Measurements from ENCODE around the gene CMPK1.

CMPK1 gene

GRCh38 chr1:47416319-47417169 lies 83.0 kb downstream of the CMPK1 start:
- H3K27ac Mint-ChIP-seq: no peak overlapping the region
- no peak for TF ChIP-seq CTCF (IDR thresholded peaks at IDR 0.05; ENCODE audit: unreplicated experiment in 3 of 3)

GRCh38 chr1:47417170-47418044 lies 83.8 kb downstream of the CMPK1 start:
- Mint-ChIP-seq H3K36me3 (ENCODE audit: low read depth) (peaks cover 5% of the 10 kb centered on the region), H3K27ac (no peak overlapping the region), H3K27me3 (ENCODE audit: low read depth) (peaks cover 83% of the 10 kb centered on the region), H3K4me3 (peak overlapping the region; percentile 54 to 73 (median 62)), H3K9me3 (no peaks in the 10 kb centered on the region), H3K4me1 (no peaks in the 10 kb centered on the region)
- TF ChIP-seq CTCF (IDR thresholded peaks at IDR 0.05; ENCODE audit: unreplicated experiment in 3 of 3): no peak

More at GRCh38 chr1:47416319-47417169, 83.0 kb downstream of the CMPK1 start:
- Mint-ChIP-seq H3K36me3 (ENCODE audit: low read depth) (peaks cover 5% of the 10 kb centered on the region), H3K4me1 (no peaks in the 10 kb centered on the region), H3K27me3 (ENCODE audit: low read depth) (peaks cover 77% of the 10 kb centered on the region), H3K4me3 (peak overlapping the region; percentile 76 to 81 (median 76)), H3K9me3 (no peaks in the 10 kb centered on the region)

GRCh38 chr1:47418122-47418521 lies 84.5 kb downstream of the CMPK1 start:
- Mint-ChIP-seq H3K27me3 (ENCODE audit: low read depth) (peaks cover 85% of the 10 kb centered on the region), H3K9me3 (no peaks in the 10 kb centered on the region), H3K4me1 (no peaks in the 10 kb centered on the region), H3K27ac (no peak overlapping the region), H3K4me3 (peak overlapping the region; percentile 62 to 73 (median 69)), H3K36me3 (ENCODE audit: low read depth) (peaks cover 5% of the 10 kb centered on the region)
- TF ChIP-seq CTCF (IDR thresholded peaks at IDR 0.05; ENCODE audit: unreplicated experiment in 3 of 3): no peak

- peak overlapping the region in 1 of 3 experiments; percentile 38 for H3K4me3 Mint-ChIP-seq
- no peaks in the 10 kb centered on the region for H3K9me3 Mint-ChIP-seq
- H3K4me1 Mint-ChIP-seq: no peaks in the 10 kb centered on the region
- no peak for TF ChIP-seq CTCF (IDR thresholded peaks at IDR 0.05; ENCODE audit: unreplicated experiment in 3 of 3)
- H3K27me3 Mint-ChIP-seq (ENCODE audit: low read depth): peaks cover 81% of the 10 kb centered on the region
- H3K27ac Mint-ChIP-seq: no peak overlapping the region
- peaks cover 5% of the 10 kb centered on the region for H3K36me3 Mint-ChIP-seq (ENCODE audit: low read depth)
Observed at GRCh38 chr1:47418681-47419325, 85.2 kb downstream of the CMPK1 start.

GRCh38 chr1:47420547-47420946 lies 87.0 kb downstream of the CMPK1 start:
- Mint-ChIP-seq H3K4me1 (no peaks in the 10 kb centered on the region), H3K27me3 (ENCODE audit: low read depth) (peaks cover 75% of the 10 kb centered on the region), H3K36me3 (ENCODE audit: low read depth) (peaks cover 5% of the 10 kb centered on the region), H3K27ac (no peak overlapping the region), H3K9me3 (no peaks in the 10 kb centered on the region), H3K4me3 (no peak overlapping the region)
- no peak for TF ChIP-seq CTCF (IDR thresholded peaks at IDR 0.05; ENCODE audit: unreplicated experiment in 3 of 3)
